HCT116 (cell line): Measurements from ENCODE around the gene DDR2. TPM values are rescaled to one million over a fixed set of nuclear protein-coding genes. Genes with fewer than 3 reads are reported as not detected.

Experiments used
- ATAC-seq: fragments of 200-7000 bp; cut with Tn5 transposase; 2 replicates; pipeline ENCODE4 v1.9.1; 2020; ENCODE audit warnings: mild to moderate bottlenecking, moderate library complexity
- BruUV-seq: library from RNA; stranded (reverse); fragments of 400-500 nt; replicated peaks from 2 replicates; lab custom pipeline; 2021; lab: Mats Ljungman, UMichigan
- CTCF ChIA-PET: fragments of 300-600 bp; sonication (Branson Sonifier 250); formaldehyde crosslinking; loops from one replicate; lab custom pipeline; 2021; ENCODE audit warnings: antibody characterized with exemption; lab: Charles Lee
- POLR2A ChIA-PET: fragments of 300-600, 350-600 bp; sonication (Branson Sonifier 250); formaldehyde crosslinking; loops from one replicate; lab custom pipeline; 2021; ENCODE audit warnings: antibody characterized with exemption; lab: Charles Lee
- RAD21 ChIA-PET, 2 experiments: fragments of 300-600 bp; sonication (Branson Sonifier 250); formaldehyde crosslinking; loops; one replicate each; lab custom pipeline; 2023; ENCODE audit warnings: low total read pairs in 2 of 2; ENCODE audit not compliant: uncharacterized antibody in 2 of 2, unreplicated experiment in 2 of 2, low non-redundant PET in 1 of 2; lab: Charles Lee
- DNase-seq: peaks from one replicate; pipeline ENCODE4 v3.0.0-alpha.2; 2010; ENCODE audit warnings: low read depth, low spot score
- H2AFZ ChIP-seq: fragments of 200-600 bp; shearing (Covaris generic), sonication (generic); 2 replicates; pipeline ENCODE4 v1.6.1; 2017; ENCODE audit warnings: low read depth, mixed run types, mixed read lengths, antibody characterized with exemption, low read length; ENCODE audit not compliant: poor library complexity, severe bottlenecking
- H3K27ac ChIP-seq: 2 replicates; pipeline ENCODE4 v1.5.1; 2012; ENCODE audit warnings: low read depth, low read length
- H3K27me3 ChIP-seq: fragments of 200-600 bp; sonication (generic); 2 replicates; pipeline ENCODE4 v1.6.1; 2016; ENCODE audit warnings: mixed run types, low read length, mixed read lengths; ENCODE audit not compliant: insufficient read depth
- H3K36me3 ChIP-seq, 2 experiments: fragments of 200-500 bp in 1 of 2; fragments of 200-600 bp in 1 of 2; sonication (Bioruptor generic) in 1 of 2; sonication (generic) in 1 of 2; 2 replicates each; pipeline versions ENCODE4 v1.5.1 to v1.6.1; 2014 to 2016; ENCODE audit warnings: low read length in 2 of 2, inconsistent platforms in 1 of 2, mixed read lengths in 1 of 2, mixed run types in 1 of 2; ENCODE audit not compliant: insufficient read depth in 2 of 2, control insufficient read depth in 1 of 2
- H3K4me1 ChIP-seq, 2 experiments: fragments of 200-600 bp in 1 of 2; sonication (generic) in 1 of 2; 2 replicates each; pipeline versions ENCODE4 v1.5.1 to v1.6.1; 2012 to 2017; ENCODE audit warnings: low read length in 2 of 2, inconsistent platforms in 1 of 2, mild to moderate bottlenecking in 1 of 2, mixed read lengths in 1 of 2, mixed run types in 1 of 2, moderate library complexity in 1 of 2; ENCODE audit not compliant: insufficient read depth in 2 of 2, control insufficient read depth in 1 of 2
- H3K4me2 ChIP-seq: fragments of 200-600 bp; sonication (generic); 2 replicates; pipeline ENCODE4 v1.6.1; 2017; ENCODE audit warnings: mixed run types, low read length, mixed read lengths
- H3K4me3 ChIP-seq, 2 experiments: fragments of 200-600 bp in 1 of 2; sonication (generic) in 1 of 2; replicated peaks in 1 of 2; 2 replicates each; pipeline ENCODE4 v1.5.1; 2011 to 2016; ENCODE audit warnings: low read length in 2 of 2, control low read depth in 1 of 2, low read depth in 1 of 2, mild to moderate bottlenecking in 1 of 2, mixed read lengths in 1 of 2, mixed run types in 1 of 2
- H3K79me2 ChIP-seq: fragments of 200-600 bp; sonication (generic); 2 replicates; pipeline ENCODE4 v1.6.1; 2017; ENCODE audit warnings: mild to moderate bottlenecking, mixed run types, low read length, moderate library complexity, mixed read lengths; ENCODE audit not compliant: insufficient read depth
- H3K9ac ChIP-seq: fragments of 200-600 bp; sonication (generic); 2 replicates; pipeline ENCODE4 v1.6.1; 2016; ENCODE audit warnings: low read length, mixed read lengths
- H3K9me2 ChIP-seq: fragments of 200-600 bp; sonication (generic), shearing (Covaris generic); 2 replicates; pipeline ENCODE4 v1.6.1; 2017; ENCODE audit warnings: mixed run types, mild to moderate bottlenecking, moderate library complexity; ENCODE audit not compliant: insufficient read depth
- H3K9me3 ChIP-seq, 2 experiments: fragments of 200-500 bp in 1 of 2; fragments of 200-600 bp in 1 of 2; sonication (Bioruptor generic) in 1 of 2; sonication (generic) in 1 of 2; 2 replicates each; pipeline ENCODE4 v1.6.1; 2014 to 2017; ENCODE audit warnings: low read length in 2 of 2, mixed read lengths in 2 of 2, inconsistent platforms in 1 of 2, low read depth in 1 of 2, mild to moderate bottlenecking in 1 of 2, mixed run types in 1 of 2, moderate library complexity in 1 of 2; ENCODE audit not compliant: control insufficient read depth in 1 of 2, insufficient read depth in 1 of 2
- H4K20me1 ChIP-seq: fragments of 200-600 bp; sonication (generic), shearing (Covaris generic); 2 replicates; pipeline ENCODE4 v1.6.1; 2017; ENCODE audit warnings: mixed run types, mild to moderate bottlenecking, moderate library complexity; ENCODE audit not compliant: insufficient read depth
- CBX3 ChIP-seq: IDR thresholded peaks from 2 replicates; pipeline ENCODE4 v1.6.1; 2012; ENCODE audit warnings: low read depth
- EGR1 ChIP-seq: IDR thresholded peaks from 2 replicates; pipeline ENCODE4 v1.6.1; 2012; ENCODE audit warnings: low read depth
- EZH2 ChIP-seq: fragments of 200-600 bp; sonication (generic); IDR thresholded peaks from 2 replicates; pipeline ENCODE4 v1.6.1; 2017; ENCODE audit warnings: antibody characterized with exemption, mixed run types
- EZH2phosphoT487 ChIP-seq: fragments of 200-600 bp; IDR thresholded peaks from 2 replicates; pipeline ENCODE4 v1.6.1; 2018; ENCODE audit warnings: antibody characterized with exemption, borderline replicate concordance
- JUND ChIP-seq: IDR thresholded peaks from 2 replicates; pipeline ENCODE4 v1.6.1; 2012
- POLR2A ChIP-seq: IDR thresholded peaks from 2 replicates; pipeline ENCODE4 v1.7.0; 2011; ENCODE audit warnings: borderline replicate concordance; ENCODE audit not compliant: insufficient read depth, insufficient read length; ENCODE audit errors: extremely low read depth
- RAD21 ChIP-seq: IDR thresholded peaks from 2 replicates; pipeline ENCODE4 v1.6.1; 2012; ENCODE audit warnings: low read depth, mild to moderate bottlenecking
- REST ChIP-seq: IDR thresholded peaks from 2 replicates; pipeline ENCODE4 v1.6.1; 2012; ENCODE audit warnings: low read depth
- SIN3A ChIP-seq: IDR thresholded peaks from 2 replicates; pipeline ENCODE4 v1.6.1; 2012; ENCODE audit warnings: low read depth
- SP1 ChIP-seq: IDR thresholded peaks from 2 replicates; pipeline ENCODE4 v1.6.1; 2012; ENCODE audit warnings: low read depth
- SRF ChIP-seq: IDR thresholded peaks from 2 replicates; pipeline ENCODE4 v1.6.1; 2012; ENCODE audit warnings: low read depth
- TCF7L2 ChIP-seq: IDR thresholded peaks from 2 replicates; pipeline ENCODE4 v1.7.0; 2011; ENCODE audit warnings: borderline replicate concordance, inconsistent platforms; ENCODE audit not compliant: insufficient read depth, insufficient read length; ENCODE audit errors: extremely low read depth
- YY1 ChIP-seq: IDR thresholded peaks from 2 replicates; pipeline ENCODE4 v1.6.1; 2011; ENCODE audit warnings: low read length, low read depth, moderate library complexity, mild to moderate bottlenecking; ENCODE audit not compliant: insufficient replicate concordance; ENCODE audit errors: extremely low read depth
- ZFX ChIP-seq: fragments of 450-650 bp; IDR thresholded peaks from 2 replicates; pipeline ENCODE4 v1.6.1; 2017
- ZNF274 ChIP-seq: fragments of 200-500 bp; sonication (Bioruptor generic); IDR thresholded peaks from 2 replicates; pipeline ENCODE4 v1.6.1; 2014; ENCODE audit warnings: mild to moderate bottlenecking, low read depth, low read length, inconsistent platforms
- intact Hi-C: fragments of 100-400 bp; cut with micrococcal nuclease; formaldehyde crosslinking; loops from 2 replicates; pipeline ENCODE4 v1.10.0; 2022
- total RNA-seq: library from RNA; stranded (reverse); gene quantifications from one replicate; pipeline ENCODE4 v1.2.1, GENCODE V29; 2021; ENCODE audit not compliant: unreplicated experiment
- TF ChIP-seq, protein P1 (sequence below), 3 experiments: fragments of 200-600 bp in 1 of 3; sonication (generic) in 1 of 3; IDR thresholded peaks in 2 of 3; conservative IDR thresholded peaks in 1 of 3; 2 replicates each; pipeline ENCODE4 v1.5.1; 2012 to 2017; ENCODE audit warnings: low read depth in 2 of 3, low read length in 2 of 3, antibody characterized with exemption in 1 of 3, borderline replicate concordance in 1 of 3, control low read depth in 1 of 3, mild to moderate bottlenecking in 1 of 3, mixed read lengths in 1 of 3, mixed run types in 1 of 3, moderate library complexity in 1 of 3; ENCODE audit not compliant: insufficient read depth in 1 of 3
- TF ChIP-seq, protein P2 (sequence below): IDR thresholded peaks from 2 replicates; pipeline ENCODE4 v1.6.1; 2012

The DDR2 gene
- total RNA-seq, 1 experiment from 2014 or later = 0.84 TPM

- Histone ChIP-seq H3K9me2 (0 out of 2 replicates have a peak, but pooled peaks cover 2% of the 10 kb centered on the region), H3K9me3 (no peaks in the 10 kb centered on the region), H3K4me3 (no peak overlapping the region), H3K4me1 (no peaks in the 10 kb centered on the region), H3K4me2 (no peak overlapping the region), H3K9ac (no peak overlapping the region), H3K36me3 (no peaks in the 10 kb centered on the region), H2AFZ (no peak overlapping the region), H3K27me3 (no peaks in the 10 kb centered on the region), H3K27ac (no peak overlapping the region), H4K20me1 (no peaks in the 10 kb centered on the region), H3K79me2 (no peaks in the 10 kb centered on the region)
- no TSS peak for BruUV-seq
- no peak for DNase-seq
- POLR2A ChIA-PET = no interaction called here
- no peak for ATAC-seq
- RAD21 ChIA-PET = no interaction called here
- intact Hi-C loops = no loop called here
- CTCF ChIA-PET = no interaction called here
- TF ChIP-seq ZNF274 (no peak), EGR1 (no peak), YY1 (no peak), ZFX (no peak), JUND (no peak), POLR2A (no peak), REST (no peak), TCF7L2 (no peak), SRF (no peak), SP1 (no peak), RAD21 (no peak), EZH2 (no peak), EZH2phosphoT487 (no peak), CBX3 (no peak), SIN3A (no peak)
- TF ChIP-seq, protein P1, sequence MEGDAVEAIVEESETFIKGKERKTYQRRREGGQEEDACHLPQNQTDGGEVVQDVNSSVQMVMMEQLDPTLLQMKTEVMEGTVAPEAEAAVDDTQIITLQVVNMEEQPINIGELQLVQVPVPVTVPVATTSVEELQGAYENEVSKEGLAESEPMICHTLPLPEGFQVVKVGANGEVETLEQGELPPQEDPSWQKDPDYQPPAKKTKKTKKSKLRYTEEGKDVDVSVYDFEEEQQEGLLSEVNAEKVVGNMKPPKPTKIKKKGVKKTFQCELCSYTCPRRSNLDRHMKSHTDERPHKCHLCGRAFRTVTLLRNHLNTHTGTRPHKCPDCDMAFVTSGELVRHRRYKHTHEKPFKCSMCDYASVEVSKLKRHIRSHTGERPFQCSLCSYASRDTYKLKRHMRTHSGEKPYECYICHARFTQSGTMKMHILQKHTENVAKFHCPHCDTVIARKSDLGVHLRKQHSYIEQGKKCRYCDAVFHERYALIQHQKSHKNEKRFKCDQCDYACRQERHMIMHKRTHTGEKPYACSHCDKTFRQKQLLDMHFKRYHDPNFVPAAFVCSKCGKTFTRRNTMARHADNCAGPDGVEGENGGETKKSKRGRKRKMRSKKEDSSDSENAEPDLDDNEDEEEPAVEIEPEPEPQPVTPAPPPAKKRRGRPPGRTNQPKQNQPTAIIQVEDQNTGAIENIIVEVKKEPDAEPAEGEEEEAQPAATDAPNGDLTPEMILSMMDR (IDR thresholded peaks at IDR 0.05 in 2 of 3, conservative IDR thresholded peaks at IDR 0.05 in 1 of 3; ENCODE audit: borderline replicate concordance in 1 of 3, insufficient read depth in 1 of 3, low read depth in 2 of 3, low read length in 2 of 3) = no peak
- TF ChIP-seq, protein P2, sequence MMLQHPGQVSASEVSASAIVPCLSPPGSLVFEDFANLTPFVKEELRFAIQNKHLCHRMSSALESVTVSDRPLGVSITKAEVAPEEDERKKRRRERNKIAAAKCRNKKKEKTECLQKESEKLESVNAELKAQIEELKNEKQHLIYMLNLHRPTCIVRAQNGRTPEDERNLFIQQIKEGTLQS = no peak
These were observed 108.5 kb downstream of the DDR2 start for GRCh38 chr1:162740755-162741154.
